ENCODE data around the gene CELF4.

The CELF4 gene

GRCh38 chr18:37199741-37200140 lies 365.9 kb downstream of the CELF4 start:
- H3K9ac ChIP-seq (ENCODE audit: low read length in 2 of 2): no peak overlapping the region
- H3K4me1 ChIP-seq (ENCODE audit: control insufficient read depth, insufficient read depth, low read length): no peaks in the 10 kb centered on the region
- no peaks in the 10 kb centered on the region for H3K27me3 ChIP-seq (ENCODE audit: control insufficient read depth in 1 of 2, insufficient read depth in 2 of 2, low read length in 2 of 2)
- peaks cover 0 to 2% of the 10 kb centered on the region in 2 donors for H3K9me3 ChIP-seq (ENCODE audit: control insufficient read depth in 2 of 2, low read length in 2 of 2)
- no peaks in the 10 kb centered on the region for H3K36me3 ChIP-seq (ENCODE audit: control insufficient read depth in 2 of 2, insufficient read depth in 2 of 2, low read length in 2 of 2)
- no peak overlapping the region for H3K27ac ChIP-seq (ENCODE audit: low read length)
- no peak overlapping the region for H3K4me3 ChIP-seq (ENCODE audit: low read length in 2 of 2)

All from stomach smooth muscle (tissue), 2 donors.